GM10248 (cell line): Measurements from ENCODE around the gene BCL2.

Experiments used
- CTCF ChIA-PET: fragments of 300-600 bp; sonication (Branson Sonifier 250); formaldehyde crosslinking; extraction: SDS; loops from one replicate; lab custom pipeline; 2021; ENCODE audit warnings: antibody characterized with exemption; lab: Yijun Ruan, JAX
- POLR2A ChIA-PET: fragments of 350-650 bp; sonication (Branson Sonifier 250); formaldehyde crosslinking; extraction: SDS; loops from one replicate; lab custom pipeline; 2020; ENCODE audit warnings: antibody characterized with exemption; lab: Yijun Ruan, JAX
- DNase-seq: peaks from one replicate; pipeline ENCODE4 v3.0.0; 2012; ENCODE audit errors: extremely low spot score
- TF ChIP-seq, protein P1 (sequence below): IDR thresholded peaks from 2 replicates; pipeline ENCODE4 v1.5.1; 2012; ENCODE audit warnings: mild to moderate bottlenecking, low read depth; ENCODE audit errors: extremely low read depth, missing control alignments, control extremely low read depth

Gene BCL2

GRCh38 chr18:63321291-63321690 lies 1.7 kb upstream of the BCL2 start:
- POLR2A ChIA-PET: interaction anchor here (0.6 kb wide), 1 partner anchor 189 kb away, joined by 3 read pairs; no protein-coding TSS in a partner anchor
- DNase-seq: no peak
- CTCF ChIA-PET: interaction anchor here (2.7 to 6.6 kb wide), 6 partner anchors 12 to 296 kb away, joined by 11 to 36 read pairs (median 26); no protein-coding TSS in a partner anchor
- TF ChIP-seq, protein P1, sequence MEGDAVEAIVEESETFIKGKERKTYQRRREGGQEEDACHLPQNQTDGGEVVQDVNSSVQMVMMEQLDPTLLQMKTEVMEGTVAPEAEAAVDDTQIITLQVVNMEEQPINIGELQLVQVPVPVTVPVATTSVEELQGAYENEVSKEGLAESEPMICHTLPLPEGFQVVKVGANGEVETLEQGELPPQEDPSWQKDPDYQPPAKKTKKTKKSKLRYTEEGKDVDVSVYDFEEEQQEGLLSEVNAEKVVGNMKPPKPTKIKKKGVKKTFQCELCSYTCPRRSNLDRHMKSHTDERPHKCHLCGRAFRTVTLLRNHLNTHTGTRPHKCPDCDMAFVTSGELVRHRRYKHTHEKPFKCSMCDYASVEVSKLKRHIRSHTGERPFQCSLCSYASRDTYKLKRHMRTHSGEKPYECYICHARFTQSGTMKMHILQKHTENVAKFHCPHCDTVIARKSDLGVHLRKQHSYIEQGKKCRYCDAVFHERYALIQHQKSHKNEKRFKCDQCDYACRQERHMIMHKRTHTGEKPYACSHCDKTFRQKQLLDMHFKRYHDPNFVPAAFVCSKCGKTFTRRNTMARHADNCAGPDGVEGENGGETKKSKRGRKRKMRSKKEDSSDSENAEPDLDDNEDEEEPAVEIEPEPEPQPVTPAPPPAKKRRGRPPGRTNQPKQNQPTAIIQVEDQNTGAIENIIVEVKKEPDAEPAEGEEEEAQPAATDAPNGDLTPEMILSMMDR: no peak

DNA sequence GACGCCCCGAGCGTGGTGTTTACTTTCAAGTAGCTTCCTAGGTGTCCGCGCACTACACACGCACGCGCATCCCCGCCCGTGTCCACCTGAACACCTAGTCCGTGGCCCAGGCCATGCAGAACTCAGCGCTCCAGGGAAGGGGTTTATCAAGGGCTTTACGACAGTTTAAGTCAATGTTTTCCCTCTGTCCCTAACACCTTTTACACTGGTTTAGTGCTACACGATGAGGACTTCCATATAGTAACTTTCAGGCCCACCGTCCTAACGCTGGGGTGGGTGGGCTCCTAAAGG lies 1.4 kb upstream of the BCL2 start:
- ChIA-PET POLR2A (interaction anchor here (0.6 kb wide), 1 partner anchor 189 kb away, joined by 3 read pairs; no protein-coding TSS in a partner anchor), CTCF (interaction anchor here (2.9 to 3.7 kb wide), 2 partner anchors 169 to 186 kb away, joined by 11 to 30 read pairs; no protein-coding TSS in a partner anchor)

DNA sequence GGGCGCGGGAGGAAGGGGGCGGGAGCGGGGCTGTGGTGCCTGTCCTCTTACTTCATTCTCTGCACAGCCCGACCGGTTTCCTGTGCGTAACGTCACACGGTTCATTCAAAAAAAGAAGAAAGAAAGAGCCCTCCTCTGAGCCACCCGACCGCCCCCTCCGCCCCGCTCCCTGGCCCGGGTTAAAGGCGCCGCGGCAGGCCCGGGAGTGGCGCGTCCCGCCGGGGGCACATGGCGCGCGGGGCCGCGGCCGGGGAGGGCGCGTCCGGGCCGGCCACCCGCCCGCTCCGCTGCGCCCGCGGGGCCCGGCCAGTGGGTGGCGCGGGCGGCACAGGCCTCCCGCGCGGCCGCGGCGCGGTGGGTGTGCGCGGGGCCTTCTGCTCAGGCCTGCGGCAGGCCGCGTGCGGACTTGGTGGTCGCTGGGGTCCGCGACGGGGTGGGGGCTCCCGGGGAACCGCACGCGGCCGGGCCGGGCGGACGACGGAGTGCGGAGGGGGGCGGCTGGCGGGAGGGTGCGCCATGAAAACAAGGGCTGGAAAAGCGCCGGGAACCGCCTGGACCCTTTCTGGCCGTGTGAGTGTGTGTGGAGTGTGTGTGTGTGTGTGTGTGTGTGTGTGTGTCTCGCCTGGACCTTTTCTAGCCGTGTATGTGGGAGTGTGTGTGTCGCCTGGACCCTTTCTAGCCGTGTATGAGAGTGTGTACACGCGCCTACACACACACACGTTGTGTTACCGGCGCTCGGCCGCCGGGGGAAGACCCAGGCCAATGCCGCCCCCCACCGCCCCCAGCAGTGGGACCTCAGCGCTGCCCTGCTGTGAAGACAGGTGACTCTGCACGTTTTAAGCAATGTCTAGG lies 780 bp upstream of the BCL2 start:
- POLR2A ChIA-PET: interaction anchor here (0.6 kb wide), 1 partner anchor 188 kb away, joined by 3 read pairs; no protein-coding TSS in a partner anchor
- CTCF ChIA-PET: interaction anchor here (1.4 to 3.7 kb wide), 8 partner anchors 7 to 303 kb away, joined by 5 to 36 read pairs (median 22); no protein-coding TSS in a partner anchor
- peak; percentile 88 for DNase-seq

More for the DNA sequence above, 1.4 kb upstream of the BCL2 start:
- TF ChIP-seq, protein P1: no peak
- DNase-seq: no peak

DNA sequence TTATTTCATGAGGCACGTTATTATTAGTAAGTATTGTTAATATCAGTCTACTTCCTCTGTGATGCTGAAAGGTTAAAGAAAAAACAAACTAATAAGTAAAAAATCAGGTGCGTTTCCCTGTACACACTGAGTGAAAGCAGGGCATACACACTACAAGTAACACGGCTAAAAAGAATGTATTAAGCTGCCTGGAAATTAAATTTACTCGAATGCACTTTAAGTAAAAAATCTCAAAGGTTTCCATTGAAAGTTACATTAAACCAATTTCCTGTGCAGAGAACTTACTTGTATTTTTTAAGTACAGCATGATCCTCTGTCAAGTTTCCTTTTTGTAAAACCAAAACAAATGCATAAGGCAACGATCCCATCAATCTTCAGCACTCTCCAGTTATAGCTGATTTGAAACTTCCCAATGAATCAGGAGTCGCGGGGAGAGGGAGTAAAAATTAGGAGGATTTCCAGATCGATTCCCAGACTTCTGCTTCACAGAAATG lies 633 bp downstream of the BCL2 start:
- no peak for DNase-seq
- ChIA-PET CTCF (interaction anchor here (0.9 to 3.6 kb wide), 30 partner anchors 9 to 736 kb away, joined by 3 to 61 read pairs (median 9); no protein-coding TSS in a partner anchor), POLR2A (no interaction called here)
- TF ChIP-seq, protein P1: no peak

More for the DNA sequence above, 780 bp upstream of the BCL2 start:
- TF ChIP-seq, protein P1: peak; percentile 38

- ChIA-PET POLR2A (interaction anchor here (0.6 to 1.6 kb wide), 4 partner anchors 121 to 163 kb away, joined by 3 to 6 read pairs (median 4); no protein-coding TSS in a partner anchor), CTCF (interaction anchor here (0.6 to 3.6 kb wide), 59 partner anchors 9 to 735 kb away, joined by 3 to 61 read pairs (median 5); no protein-coding TSS in a partner anchor)
- DNase-seq: peak; percentile 80
- TF ChIP-seq, protein P1: peak; percentile 97
Measured at GRCh38 chr18:63317982-63318888, 1.3 kb downstream of the BCL2 start.

DNA sequence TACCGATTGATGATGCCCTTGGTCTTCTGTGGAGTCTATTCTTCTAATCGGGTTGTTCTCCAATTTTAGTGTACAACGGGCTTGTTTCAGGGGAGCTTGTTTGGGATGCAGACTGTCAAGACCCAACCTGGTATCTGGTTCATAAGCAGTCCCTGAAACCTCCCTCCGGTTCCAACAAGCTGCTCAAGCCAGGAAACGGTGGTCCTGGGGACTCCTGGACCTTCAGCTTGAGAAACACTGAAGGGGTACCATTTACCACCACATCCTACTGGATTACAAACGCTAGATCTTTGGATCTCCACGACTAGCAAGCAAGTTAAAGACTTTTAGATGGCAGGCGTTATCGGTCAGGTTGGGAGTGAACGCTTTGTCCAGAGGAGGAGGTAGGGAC lies 2.0 kb downstream of the BCL2 start:
- TF ChIP-seq, protein P1: no peak
- CTCF ChIA-PET: interaction anchor here (0.9 to 3.6 kb wide), 48 partner anchors 10 to 734 kb away, joined by 3 to 61 read pairs (median 7); no protein-coding TSS in a partner anchor
- POLR2A ChIA-PET: interaction anchor here (0.6 to 1.6 kb wide), 4 partner anchors 120 to 163 kb away, joined by 3 to 6 read pairs (median 4); no protein-coding TSS in a partner anchor
- DNase-seq: no peak
